Measurements from ENCODE around the gene POLN. TPM values are rescaled to one million over a fixed set of nuclear protein-coding genes. Genes with fewer than 3 reads are reported as not detected.

Gene POLN
- total RNA-seq, 1 experiment from 2014 or later: 0.26 TPM

DNA sequence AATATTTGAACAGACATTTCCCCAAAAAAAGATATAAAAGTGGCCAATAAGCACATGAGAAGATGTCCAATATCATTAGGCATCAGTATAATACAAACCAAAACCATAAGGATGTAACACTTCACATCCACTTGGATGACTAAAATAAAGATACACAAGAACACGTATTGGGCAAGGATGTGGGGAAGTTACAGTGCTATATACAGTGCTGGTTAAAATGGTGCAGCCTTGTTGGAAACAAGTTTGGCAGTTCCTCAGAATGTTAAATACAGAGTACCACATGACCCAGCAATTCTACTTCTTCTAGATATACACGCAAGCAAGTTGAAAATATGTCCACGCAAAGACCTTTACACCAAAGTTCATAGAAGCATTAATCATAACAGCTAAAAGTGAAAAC, 58.9 kb downstream of the POLN start:
- no peak for ATAC-seq
- H3K27ac ChIP-seq (ENCODE audit: low read length): no peak overlapping the region
- no peaks in the 10 kb centered on the region for H3K79me2 ChIP-seq (ENCODE audit: low read length)
- ChIA-PET CTCF (no interaction called here), POLR2A (ENCODE audit: unreplicated experiment) (no interaction called here)
- H3K4me3 ChIP-seq (ENCODE audit: low read length): no peak overlapping the region
- no peaks in the 10 kb centered on the region for H3K4me1 ChIP-seq (ENCODE audit: insufficient read depth, low read length)
- intact Hi-C loops (cut with micrococcal nuclease): loop anchor here (10.0 kb wide), 1 partner anchor 158 kb away; no protein-coding TSS in a partner anchor
- no peak overlapping the region for H2AFZ ChIP-seq (ENCODE audit: low read length)
- TF ChIP-seq EZH2phosphoT487 (IDR thresholded peaks at IDR 0.05; ENCODE audit: borderline replicate concordance, low read length) (no peak), EZH2 (IDR thresholded peaks at IDR 0.05; ENCODE audit: low read length, unreplicated experiment) (no peak)
- TF ChIP-seq, protein P1, sequence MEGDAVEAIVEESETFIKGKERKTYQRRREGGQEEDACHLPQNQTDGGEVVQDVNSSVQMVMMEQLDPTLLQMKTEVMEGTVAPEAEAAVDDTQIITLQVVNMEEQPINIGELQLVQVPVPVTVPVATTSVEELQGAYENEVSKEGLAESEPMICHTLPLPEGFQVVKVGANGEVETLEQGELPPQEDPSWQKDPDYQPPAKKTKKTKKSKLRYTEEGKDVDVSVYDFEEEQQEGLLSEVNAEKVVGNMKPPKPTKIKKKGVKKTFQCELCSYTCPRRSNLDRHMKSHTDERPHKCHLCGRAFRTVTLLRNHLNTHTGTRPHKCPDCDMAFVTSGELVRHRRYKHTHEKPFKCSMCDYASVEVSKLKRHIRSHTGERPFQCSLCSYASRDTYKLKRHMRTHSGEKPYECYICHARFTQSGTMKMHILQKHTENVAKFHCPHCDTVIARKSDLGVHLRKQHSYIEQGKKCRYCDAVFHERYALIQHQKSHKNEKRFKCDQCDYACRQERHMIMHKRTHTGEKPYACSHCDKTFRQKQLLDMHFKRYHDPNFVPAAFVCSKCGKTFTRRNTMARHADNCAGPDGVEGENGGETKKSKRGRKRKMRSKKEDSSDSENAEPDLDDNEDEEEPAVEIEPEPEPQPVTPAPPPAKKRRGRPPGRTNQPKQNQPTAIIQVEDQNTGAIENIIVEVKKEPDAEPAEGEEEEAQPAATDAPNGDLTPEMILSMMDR (conservative IDR thresholded peaks at IDR 0.05; ENCODE audit: low read depth, low read length): no peak
- DNase-seq: no peak
- no peaks in the 10 kb centered on the region for H3K27me3 ChIP-seq (ENCODE audit: low read length)
- H3K9me2 ChIP-seq (replicated peaks; ENCODE audit: low read length): no peaks in the 10 kb centered on the region
- no peaks in the 10 kb centered on the region for H3K36me3 ChIP-seq (ENCODE audit: low read depth, low read length)
- no peak overlapping the region for H3K4me2 ChIP-seq (ENCODE audit: low read length)
- H4K20me1 ChIP-seq (ENCODE audit: low read length): no peaks in the 10 kb centered on the region
- BruUV-seq (replicated peaks): no TSS peak
- H3F3A ChIP-seq (ENCODE audit: low read length, unreplicated experiment): no peaks in the 10 kb centered on the region
- H3K9ac ChIP-seq (ENCODE audit: low read length): no peak overlapping the region
- no peaks in the 10 kb centered on the region for H3K9me3 ChIP-seq (ENCODE audit: low read length)

DNA sequence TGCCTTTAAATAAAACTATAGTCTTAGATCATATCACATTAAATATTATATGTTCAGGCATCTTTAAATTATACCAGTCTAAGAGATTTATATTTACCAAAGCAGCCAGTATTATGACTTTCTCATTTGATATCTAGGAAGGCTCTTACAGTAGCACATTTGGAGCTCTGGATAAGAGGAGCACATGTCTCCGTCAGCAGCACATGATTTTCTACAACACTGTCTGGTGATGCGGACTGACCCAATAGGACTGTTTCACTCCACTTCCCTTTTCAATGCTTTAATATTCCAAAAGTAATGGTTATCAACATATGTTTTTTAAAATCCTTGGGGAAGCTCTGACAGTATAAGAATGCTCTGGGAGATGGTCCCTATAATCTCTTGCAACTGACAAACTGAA, 61.5 kb downstream of the POLN start:
- intact Hi-C loops (cut with micrococcal nuclease): loop anchor here (10.0 kb wide), 1 partner anchor 156 kb away; no protein-coding TSS in a partner anchor
- BruUV-seq (replicated peaks): no TSS peak
- TF ChIP-seq EZH2phosphoT487 (IDR thresholded peaks at IDR 0.05; ENCODE audit: borderline replicate concordance, low read length): no peak
- TF ChIP-seq, protein P1 (conservative IDR thresholded peaks at IDR 0.05; ENCODE audit: low read depth, low read length): no peak
- TF ChIP-seq EZH2 (IDR thresholded peaks at IDR 0.05; ENCODE audit: low read length, unreplicated experiment): no peak
- no peak for DNase-seq
- Histone ChIP-seq H3K9ac (ENCODE audit: low read length) (no peak overlapping the region), H3K9me3 (ENCODE audit: low read length) (no peaks in the 10 kb centered on the region), H3K27ac (ENCODE audit: low read length) (no peak overlapping the region), H3F3A (ENCODE audit: low read length, unreplicated experiment) (no peaks in the 10 kb centered on the region), H3K36me3 (ENCODE audit: low read depth, low read length) (no peaks in the 10 kb centered on the region), H4K20me1 (ENCODE audit: low read length) (no peaks in the 10 kb centered on the region), H3K4me1 (ENCODE audit: insufficient read depth, low read length) (no peaks in the 10 kb centered on the region), H3K4me3 (ENCODE audit: low read length) (no peak overlapping the region), H3K9me2 (replicated peaks; ENCODE audit: low read length) (no peaks in the 10 kb centered on the region), H3K4me2 (ENCODE audit: low read length) (no peak overlapping the region), H3K79me2 (ENCODE audit: low read length) (no peaks in the 10 kb centered on the region), H3K27me3 (ENCODE audit: low read length) (no peaks in the 10 kb centered on the region), H2AFZ (ENCODE audit: low read length) (no peak overlapping the region)
- no peak for ATAC-seq
- ChIA-PET POLR2A (ENCODE audit: unreplicated experiment) (interaction anchor here (0.7 kb wide), 1 partner anchor 84 kb away, joined by 6 read pairs; no protein-coding TSS in a partner anchor), CTCF (no interaction called here)

DNA sequence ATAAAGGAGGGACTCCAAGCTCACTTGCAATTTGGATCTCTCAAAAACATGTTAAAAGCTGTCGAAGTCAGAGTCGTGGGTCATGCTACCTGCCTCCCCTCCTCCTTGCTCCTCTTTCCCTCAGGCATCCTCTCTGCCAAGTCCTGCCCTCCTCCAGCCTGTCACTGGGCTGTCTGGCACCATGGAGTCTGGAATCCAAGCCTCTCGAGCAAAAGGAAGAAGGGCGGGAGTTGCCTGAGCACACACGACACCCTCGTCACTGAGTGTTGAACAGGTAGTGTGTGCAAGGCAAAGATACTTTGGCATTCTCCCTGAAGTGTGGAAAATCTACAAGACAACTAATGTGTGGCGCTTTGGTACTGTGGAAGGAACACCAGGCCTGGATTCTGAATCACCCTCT, 62.2 kb downstream of the POLN start:
- no peak for TF ChIP-seq EZH2 (IDR thresholded peaks at IDR 0.05; ENCODE audit: low read length, unreplicated experiment)
- TF ChIP-seq EZH2phosphoT487 (IDR thresholded peaks at IDR 0.05; ENCODE audit: borderline replicate concordance, low read length): no peak
- TF ChIP-seq, protein P1 (conservative IDR thresholded peaks at IDR 0.05; ENCODE audit: low read depth, low read length): no peak
- DNase-seq: no peak
- ATAC-seq: no peak
- Histone ChIP-seq H3K9ac (ENCODE audit: low read length) (no peak overlapping the region), H4K20me1 (ENCODE audit: low read length) (no peaks in the 10 kb centered on the region), H2AFZ (ENCODE audit: low read length) (no peak overlapping the region), H3F3A (ENCODE audit: low read length, unreplicated experiment) (no peaks in the 10 kb centered on the region), H3K9me3 (ENCODE audit: low read length) (no peaks in the 10 kb centered on the region), H3K4me3 (ENCODE audit: low read length) (no peak overlapping the region), H3K79me2 (ENCODE audit: low read length) (no peaks in the 10 kb centered on the region), H3K27ac (ENCODE audit: low read length) (no peak overlapping the region), H3K4me1 (ENCODE audit: insufficient read depth, low read length) (no peaks in the 10 kb centered on the region), H3K4me2 (ENCODE audit: low read length) (no peak overlapping the region), H3K27me3 (ENCODE audit: low read length) (no peaks in the 10 kb centered on the region), H3K9me2 (replicated peaks; ENCODE audit: low read length) (no peaks in the 10 kb centered on the region), H3K36me3 (ENCODE audit: low read depth, low read length) (no peaks in the 10 kb centered on the region)
- no TSS peak for BruUV-seq (replicated peaks)
- ChIA-PET CTCF (no interaction called here), POLR2A (ENCODE audit: unreplicated experiment) (no interaction called here)
- intact Hi-C loops (cut with micrococcal nuclease): loop anchor here (10.0 kb wide), 1 partner anchor 155 kb away; no protein-coding TSS in a partner anchor

All from PC-3 (cell line).